ENCODE measurements around the gene FBXO15.

GRCh38 chr18:74081966-74082741, 65.5 kb downstream of the FBXO15 start:
- TF ChIP-seq EP300 (IDR thresholded peaks at IDR 0.05) (no peak), CTCF (IDR thresholded peaks at IDR 0.05) (no peak)
